Measurements from ENCODE around the gene DNMT3B. TPM values are rescaled to one million over a fixed set of nuclear protein-coding genes. Genes with fewer than 3 reads are reported as not detected.
"Not testable (repeated sequence)": the region's sequence is repeated elsewhere in the genome, so short reads cannot be mapped to it uniquely, and the experiment has no call there.

DNMT3B gene
- polyA plus RNA-seq, 4 donors: 0.45 to 2.3 (median 1.1) TPM; not detected in 1

DNA sequence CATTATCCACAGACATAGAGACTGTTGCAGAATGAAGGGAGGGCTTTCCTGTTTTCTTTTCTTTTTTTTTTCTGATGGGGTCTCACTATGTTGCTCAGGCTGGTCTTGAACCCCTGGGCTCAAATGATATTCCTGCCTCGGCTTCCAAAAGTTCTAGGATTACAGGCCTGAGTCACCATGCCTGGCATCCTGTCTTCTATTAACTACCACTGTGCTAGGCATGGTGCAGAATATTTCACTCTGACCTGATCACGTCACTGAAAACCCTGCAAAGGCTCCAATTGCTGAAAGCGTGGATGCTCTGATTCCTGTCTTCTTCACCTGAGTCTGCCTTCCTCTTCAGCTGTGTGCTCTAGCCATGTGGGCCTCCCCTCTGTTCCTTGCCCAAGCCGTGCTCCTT lies 8.5 kb upstream of the DNMT3B start:
- no peaks in the 10 kb centered on the region for H3K9me3 ChIP-seq (ENCODE audit: control insufficient read depth in 2 of 2, insufficient read depth in 1 of 2, low read depth in 1 of 2, low read length in 1 of 2)
- WGBS, 3 donors: 85 to 88% (median 88%) methylated on average over 4 of the region's 4 CpGs
- DNase-seq (no peak), FAIRE-seq (no peak)
- H3K4me3 ChIP-seq (ENCODE audit: low read depth in 1 of 3, low read length in 3 of 3): no peak overlapping the region
- no peaks in the 10 kb centered on the region for H3K27me3 ChIP-seq (ENCODE audit: control insufficient read depth in 3 of 3, insufficient read depth in 3 of 3, low read length in 3 of 3)
- H3K36me3 ChIP-seq (ENCODE audit: control insufficient read depth in 3 of 3, insufficient read depth in 2 of 3, low read depth in 1 of 3, low read length in 3 of 3): no peaks in the 10 kb centered on the region
- H3K4me1 ChIP-seq (ENCODE audit: control insufficient read depth in 3 of 3, insufficient read depth in 2 of 3, low read depth in 1 of 3, low read length in 2 of 3): no peaks in the 10 kb centered on the region
- no peak overlapping the region for H3K27ac ChIP-seq (ENCODE audit: low read depth in 1 of 3, low read length in 2 of 3)

DNA sequence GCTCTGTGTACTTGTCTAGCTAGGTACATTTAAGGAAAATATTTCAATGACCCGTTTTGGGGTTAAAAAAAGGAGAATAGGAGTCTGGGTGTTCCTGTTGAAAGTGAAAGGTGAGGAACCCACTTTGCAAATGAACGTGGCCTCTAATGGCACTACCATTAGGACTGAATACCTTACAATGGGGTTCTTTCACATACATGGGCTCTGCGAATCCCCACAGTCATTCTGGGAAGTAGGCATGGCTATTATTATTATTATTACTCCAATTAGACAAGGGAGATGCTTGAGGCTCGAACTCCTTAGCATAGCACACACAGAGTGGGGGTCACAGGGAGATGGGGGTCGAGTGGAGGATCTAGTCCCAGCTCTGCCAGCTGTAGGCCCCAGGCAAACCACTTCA lies 6.0 kb upstream of the DNMT3B start:
- 62 to 70% (median 70%) methylated on average over 5 of the region's 5 CpGs for WGBS, 3 donors
- FAIRE-seq (no peak), DNase-seq (no peak)
- H3K4me3 ChIP-seq (ENCODE audit: low read depth in 1 of 3, low read length in 3 of 3): no peak overlapping the region
- H3K36me3 ChIP-seq (ENCODE audit: control insufficient read depth in 3 of 3, insufficient read depth in 2 of 3, low read depth in 1 of 3, low read length in 3 of 3): no peaks in the 10 kb centered on the region
- no peak overlapping the region for H3K27ac ChIP-seq (ENCODE audit: low read depth in 1 of 3, low read length in 2 of 3)
- H3K4me1 ChIP-seq (ENCODE audit: control insufficient read depth in 3 of 3, insufficient read depth in 2 of 3, low read depth in 1 of 3, low read length in 2 of 3): no peaks in the 10 kb centered on the region
- no peaks in the 10 kb centered on the region for H3K27me3 ChIP-seq (ENCODE audit: control insufficient read depth in 3 of 3, insufficient read depth in 3 of 3, low read length in 3 of 3)
- no peaks in the 10 kb centered on the region for H3K9me3 ChIP-seq (ENCODE audit: control insufficient read depth in 2 of 2, insufficient read depth in 1 of 2, low read depth in 1 of 2, low read length in 1 of 2)

DNA sequence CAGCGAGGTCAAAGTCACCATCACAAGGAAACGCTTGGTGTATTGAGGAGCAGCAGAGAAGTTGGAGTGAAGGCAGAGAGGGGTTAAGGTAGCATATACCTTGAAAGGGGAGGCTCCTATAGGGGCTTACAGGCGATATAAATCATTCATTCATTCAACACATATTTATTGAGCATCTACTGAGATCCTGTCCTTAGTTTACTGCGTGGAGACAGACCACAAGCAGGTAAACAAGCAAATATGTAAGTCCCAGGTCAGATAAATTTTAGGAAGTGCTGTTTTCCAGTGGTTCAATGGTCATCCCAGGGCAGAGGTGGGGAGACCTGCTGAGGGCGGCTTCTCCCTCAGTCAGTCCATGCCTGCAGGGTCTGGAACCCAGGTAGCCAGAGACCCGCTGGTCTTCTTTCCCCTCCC lies 761 bp upstream of the DNMT3B start:
- no peaks in the 10 kb centered on the region for H3K36me3 ChIP-seq (ENCODE audit: control insufficient read depth in 3 of 3, insufficient read depth in 2 of 3, low read depth in 1 of 3, low read length in 3 of 3)
- H3K4me1 ChIP-seq (ENCODE audit: control insufficient read depth in 3 of 3, insufficient read depth in 2 of 3, low read depth in 1 of 3, low read length in 2 of 3): peaks cover 0 to 6% (median 0%) of the 10 kb centered on the region in 3 donors
- no peak overlapping the region for H3K27ac ChIP-seq (ENCODE audit: low read depth in 1 of 3, low read length in 2 of 3)
- FAIRE-seq (no peak), DNase-seq (no peak)
- 19 to 34% (median 28%) methylated on average over 6 of the region's 6 CpGs for WGBS, 3 donors
- H3K9me3 ChIP-seq (ENCODE audit: control insufficient read depth in 2 of 2, insufficient read depth in 1 of 2, low read depth in 1 of 2, low read length in 1 of 2): no peaks in the 10 kb centered on the region
- peaks cover 0 to 5% (median 0%) of the 10 kb centered on the region in 3 donors for H3K27me3 ChIP-seq (ENCODE audit: control insufficient read depth in 3 of 3, insufficient read depth in 3 of 3, low read length in 3 of 3)
- peak overlapping the region in 2 of 3 donors; percentile 53 to 81 for H3K4me3 ChIP-seq (ENCODE audit: low read depth in 1 of 3, low read length in 3 of 3)

DNA sequence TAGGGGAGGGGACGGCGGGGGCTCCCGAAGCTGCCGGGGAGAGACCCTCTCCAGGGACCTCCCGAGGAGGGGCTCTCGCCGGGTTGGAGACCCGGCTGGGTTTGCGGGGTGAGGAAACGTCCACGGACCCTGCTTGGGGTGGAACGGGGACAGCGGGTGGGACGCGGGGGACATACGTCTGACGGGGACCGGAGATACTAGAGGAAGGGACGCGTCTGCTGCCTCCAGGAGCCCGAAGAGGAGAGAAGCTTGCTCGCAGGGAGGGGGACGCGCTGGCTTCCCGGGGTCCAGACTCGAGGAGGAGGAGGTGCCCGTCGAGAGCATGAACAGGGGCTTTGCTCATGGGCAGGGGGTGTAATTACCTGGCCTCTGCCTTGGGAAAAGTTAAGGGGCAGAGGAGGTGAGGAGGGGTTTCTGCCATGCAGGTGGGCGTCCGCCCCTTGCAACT lies 593 bp downstream of the DNMT3B start:
- peak overlapping the region; percentile 60 to 81 (median 69) for H3K4me3 ChIP-seq (ENCODE audit: low read depth in 1 of 3, low read length in 3 of 3)
- H3K36me3 ChIP-seq (ENCODE audit: control insufficient read depth in 3 of 3, insufficient read depth in 2 of 3, low read depth in 1 of 3, low read length in 3 of 3): no peaks in the 10 kb centered on the region
- H3K9me3 ChIP-seq (ENCODE audit: control insufficient read depth in 2 of 2, insufficient read depth in 1 of 2, low read depth in 1 of 2, low read length in 1 of 2): no peaks in the 10 kb centered on the region
- DNase-seq (peak in 1 of 2 donors; percentile 54), FAIRE-seq (no peak)
- peaks cover 0 to 6% (median 0%) of the 10 kb centered on the region in 3 donors for H3K4me1 ChIP-seq (ENCODE audit: control insufficient read depth in 3 of 3, insufficient read depth in 2 of 3, low read depth in 1 of 3, low read length in 2 of 3)
- no peak overlapping the region for H3K27ac ChIP-seq (ENCODE audit: low read depth in 1 of 3, low read length in 2 of 3)
- H3K27me3 ChIP-seq (ENCODE audit: control insufficient read depth in 3 of 3, insufficient read depth in 3 of 3, low read length in 3 of 3): peaks cover 0 to 5% (median 0%) of the 10 kb centered on the region in 3 donors
- 1 to 2% (median 1%) methylated on average over 16 to 30 of the region's 30 CpGs for WGBS, 3 donors

DNA sequence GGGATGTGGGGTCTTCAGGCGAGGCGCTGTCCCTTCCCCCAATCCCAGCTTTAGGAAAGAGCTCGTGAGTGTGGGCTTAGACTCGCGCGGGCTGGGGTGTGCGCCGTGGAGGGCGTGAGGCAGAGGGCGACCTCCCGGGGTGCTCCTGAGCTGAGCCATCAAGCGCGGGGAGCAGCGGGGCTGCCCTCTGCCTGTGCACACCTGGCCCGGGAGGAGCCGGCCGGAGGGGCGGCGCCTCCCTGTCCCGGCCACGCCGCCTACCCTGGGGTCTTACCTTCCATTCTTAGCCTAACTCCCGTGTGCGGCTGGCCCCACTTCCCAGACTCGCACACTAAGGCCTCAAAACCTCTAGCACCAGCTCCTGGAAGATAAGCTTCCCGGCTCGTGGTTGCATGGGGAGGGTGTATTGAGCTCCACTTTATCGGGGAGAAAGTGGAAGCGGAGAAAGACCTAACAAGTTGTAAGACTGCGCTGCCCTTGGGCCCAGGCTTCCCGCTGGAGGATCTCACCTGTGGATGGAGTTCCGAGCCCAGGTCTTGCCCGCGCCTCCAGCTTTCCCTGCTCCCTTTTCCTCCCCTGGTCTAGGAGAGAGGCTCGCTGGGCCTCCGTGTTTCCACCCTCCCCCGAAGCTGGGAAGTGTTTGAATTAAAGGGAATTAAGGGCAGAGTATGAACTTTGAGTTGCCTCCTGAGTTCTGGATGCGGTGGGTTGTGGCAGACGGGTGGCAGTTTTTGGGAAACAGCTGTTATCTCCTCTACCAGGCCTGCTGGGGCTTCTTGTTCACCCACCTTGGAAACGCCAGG lies 1.2 kb downstream of the DNMT3B start:
- Histone ChIP-seq H3K4me1 (ENCODE audit: control insufficient read depth in 3 of 3, insufficient read depth in 2 of 3, low read depth in 1 of 3, low read length in 2 of 3) (peaks cover 0 to 6% (median 0%) of the 10 kb centered on the region in 3 donors), H3K4me3 (ENCODE audit: low read depth in 1 of 3, low read length in 3 of 3) (peak overlapping the region in 2 of 3 donors; percentile 60 to 81), H3K27me3 (ENCODE audit: control insufficient read depth in 3 of 3, insufficient read depth in 3 of 3, low read length in 3 of 3) (peaks cover 0 to 5% (median 0%) of the 10 kb centered on the region in 3 donors), H3K27ac (ENCODE audit: low read depth in 1 of 3, low read length in 2 of 3) (no peak overlapping the region), H3K36me3 (ENCODE audit: control insufficient read depth in 3 of 3, insufficient read depth in 2 of 3, low read depth in 1 of 3, low read length in 3 of 3) (no peaks in the 10 kb centered on the region), H3K9me3 (ENCODE audit: control insufficient read depth in 2 of 2, insufficient read depth in 1 of 2, low read depth in 1 of 2, low read length in 1 of 2) (no peaks in the 10 kb centered on the region)
- 16 to 21% (median 17%) methylated on average over 31 to 40 of the region's 40 CpGs for WGBS, 3 donors
- FAIRE-seq: no peak
- DNase-seq: peak; percentile 23 to 52

DNA sequence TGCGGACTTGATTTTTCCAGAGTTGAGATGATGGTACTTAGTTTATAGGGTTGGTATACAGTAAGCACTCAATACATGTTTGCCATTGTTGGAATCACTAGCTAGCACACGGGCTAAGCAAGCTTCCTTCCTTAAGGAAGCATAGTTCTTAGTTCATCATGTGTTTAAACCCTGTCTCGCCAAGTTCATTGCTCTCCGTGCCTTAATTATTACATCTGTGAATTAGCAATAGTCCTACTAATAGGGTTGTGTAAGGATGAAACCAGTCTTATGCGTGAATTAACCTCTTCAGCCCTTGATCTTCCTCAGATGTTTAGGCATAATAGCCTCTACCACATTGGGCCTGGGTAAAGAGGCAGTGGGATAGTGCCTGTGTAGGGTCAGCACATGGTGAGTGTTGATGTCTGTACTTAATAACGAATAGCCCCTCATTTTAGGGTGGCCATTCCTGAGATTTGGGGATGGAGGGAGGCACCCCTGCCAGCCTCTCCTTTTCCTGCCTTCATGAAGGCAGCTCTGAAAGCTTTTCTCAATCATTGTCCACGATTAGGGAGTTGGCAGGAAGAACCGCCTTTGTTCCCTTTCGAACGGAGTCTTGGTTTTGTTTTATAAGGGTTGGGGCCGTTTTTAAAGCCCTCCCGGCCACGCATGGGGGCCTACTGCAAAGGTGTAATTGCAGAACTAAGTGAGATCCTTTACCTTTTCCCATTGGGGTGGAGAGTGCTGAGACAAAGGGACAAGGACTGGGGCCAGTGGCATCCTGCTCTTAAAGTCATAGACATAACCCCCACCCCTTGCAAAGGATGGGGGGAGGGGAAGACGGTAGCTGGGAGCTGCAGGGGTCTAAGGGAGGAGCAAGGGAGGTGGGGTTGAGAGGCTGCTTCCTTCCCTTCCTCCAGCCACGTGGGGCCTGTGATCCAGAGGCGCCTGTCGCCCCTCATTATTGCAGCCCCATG lies 2.1 kb downstream of the DNMT3B start:
- 67 to 79% (median 78%) methylated on average over 15 to 17 of the region's 17 CpGs for WGBS, 3 donors
- FAIRE-seq (no peak), DNase-seq (no peak)

DNA sequence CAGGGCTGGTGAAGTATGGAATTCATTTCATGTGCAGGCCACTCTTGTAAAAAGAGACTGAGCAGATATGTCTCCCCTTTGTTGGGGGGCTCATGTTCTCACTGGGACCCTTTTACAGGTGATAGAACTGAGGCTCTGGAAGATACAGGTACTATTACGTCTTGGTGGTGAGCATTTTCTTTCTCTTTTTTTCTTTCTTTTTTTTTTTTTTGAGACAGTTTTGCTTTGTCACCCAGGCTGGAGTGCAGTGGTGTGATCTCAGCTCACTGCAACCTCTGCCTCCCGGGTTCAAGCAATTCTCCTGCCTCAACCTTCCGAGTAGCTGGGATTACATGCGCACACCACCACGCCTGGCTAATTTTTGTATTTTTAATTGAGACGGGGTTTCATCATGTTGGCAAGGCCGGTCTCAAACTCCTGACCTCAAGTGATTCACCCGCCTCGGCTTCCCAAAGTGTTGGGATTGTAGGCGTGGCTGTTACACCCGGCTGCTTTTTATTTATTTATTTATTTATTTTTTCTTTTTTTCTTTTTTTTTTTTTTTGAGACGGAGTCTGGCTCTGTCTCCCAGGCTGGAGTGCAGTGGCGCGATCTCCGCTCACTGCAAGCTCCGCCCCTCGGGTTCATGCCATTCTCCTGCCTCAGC lies 3.2 kb downstream of the DNMT3B start:
- not testable (repeated sequence) for H3K4me3 ChIP-seq (ENCODE audit: low read depth in 1 of 3, low read length in 3 of 3); DNase-seq; H3K27me3 ChIP-seq (ENCODE audit: control insufficient read depth in 3 of 3, insufficient read depth in 3 of 3, low read length in 3 of 3); FAIRE-seq; H3K9me3 ChIP-seq (ENCODE audit: control insufficient read depth in 2 of 2, insufficient read depth in 1 of 2, low read depth in 1 of 2, low read length in 1 of 2); H3K4me1 ChIP-seq (ENCODE audit: control insufficient read depth in 3 of 3, insufficient read depth in 2 of 3, low read depth in 1 of 3, low read length in 2 of 3); H3K27ac ChIP-seq (ENCODE audit: low read depth in 1 of 3, low read length in 2 of 3); H3K36me3 ChIP-seq (ENCODE audit: control insufficient read depth in 3 of 3, insufficient read depth in 2 of 3, low read depth in 1 of 3, low read length in 3 of 3)
- WGBS, 3 donors: 92 to 95% (median 92%) methylated on average over 16 to 17 of the region's 17 CpGs

More for the DNA sequence above, 2.1 kb downstream of the DNMT3B start:
- Histone ChIP-seq H3K4me3 (ENCODE audit: low read depth in 1 of 3, low read length in 3 of 3) (no peak overlapping the region), H3K9me3 (ENCODE audit: control insufficient read depth in 2 of 2, insufficient read depth in 1 of 2, low read depth in 1 of 2, low read length in 1 of 2) (no peaks in the 10 kb centered on the region), H3K27ac (ENCODE audit: low read depth in 1 of 3, low read length in 2 of 3) (no peak overlapping the region), H3K36me3 (ENCODE audit: control insufficient read depth in 3 of 3, insufficient read depth in 2 of 3, low read depth in 1 of 3, low read length in 3 of 3) (peaks cover 0 to 3% (median 0%) of the 10 kb centered on the region in 3 donors), H3K27me3 (ENCODE audit: control insufficient read depth in 3 of 3, insufficient read depth in 3 of 3, low read length in 3 of 3) (peaks cover 0 to 5% (median 0%) of the 10 kb centered on the region in 3 donors), H3K4me1 (ENCODE audit: control insufficient read depth in 3 of 3, insufficient read depth in 2 of 3, low read depth in 1 of 3, low read length in 2 of 3) (peaks cover 0 to 6% (median 0%) of the 10 kb centered on the region in 3 donors)

Data from small intestine (tissue), 7 donors.